DND-41 (cell line): Measurements from ENCODE around the gene PPP1CC.

Experiments
- ATAC-seq: fragments of 200-7000 bp; cut with Tn5 transposase; 3 replicates; pipeline ENCODE4 v1.9.1; 2021; ENCODE audit warnings: low read depth; ENCODE audit not compliant: insufficient read depth
- DNase-seq: peaks from one replicate; pipeline ENCODE4 v3.0.0-alpha.2; 2020
- H2AFZ ChIP-seq: 2 replicates; pipeline ENCODE4 v1.6.0; 2012; ENCODE audit warnings: low read depth, low read length
- H3K27ac ChIP-seq: 2 replicates; pipeline ENCODE4 v1.5.1; 2012; ENCODE audit warnings: low read length, inconsistent platforms
- H3K27me3 ChIP-seq: fragments of 200-600 bp; sonication (generic); 2 replicates; pipeline ENCODE4 v1.6.0; 2012; ENCODE audit warnings: low read length, mild to moderate bottlenecking, inconsistent platforms; ENCODE audit not compliant: insufficient read depth, poor library complexity
- H3K36me3 ChIP-seq: 2 replicates; pipeline ENCODE4 v1.5.1; 2012; ENCODE audit warnings: low read length, inconsistent platforms; ENCODE audit not compliant: insufficient read depth
- H3K4me1 ChIP-seq: 2 replicates; pipeline ENCODE4 v1.5.1; 2012; ENCODE audit warnings: mild to moderate bottlenecking, low read length; ENCODE audit not compliant: insufficient read depth
- H3K4me2 ChIP-seq: 2 replicates; pipeline ENCODE4 v1.6.0; 2012; ENCODE audit warnings: mild to moderate bottlenecking, moderate library complexity, low read length, inconsistent platforms; ENCODE audit not compliant: insufficient read depth
- H3K4me3 ChIP-seq, 2 experiments: fragments of 200-600 bp in 1 of 2; shearing (Covaris generic) in 1 of 2; 2 replicates each; pipeline ENCODE4 v1.5.1; 2012 to 2016; ENCODE audit warnings: inconsistent platforms in 2 of 2, low read length in 2 of 2, mild to moderate bottlenecking in 2 of 2, low read depth in 1 of 2, moderate library complexity in 1 of 2
- H3K79me2 ChIP-seq: 2 replicates; pipeline ENCODE4 v1.6.0; 2012; ENCODE audit warnings: low read length, inconsistent platforms; ENCODE audit not compliant: insufficient read depth
- H3K9ac ChIP-seq: 2 replicates; pipeline ENCODE4 v1.6.0; 2012; ENCODE audit warnings: low read depth, mild to moderate bottlenecking, inconsistent platforms, low read length, moderate library complexity
- H3K9me3 ChIP-seq: 2 replicates; pipeline ENCODE4 v1.5.1; 2012; ENCODE audit warnings: low read length, moderate library complexity, mild to moderate bottlenecking, inconsistent platforms; ENCODE audit not compliant: insufficient read depth, severe bottlenecking
- H4K20me1 ChIP-seq: 2 replicates; pipeline ENCODE4 v1.6.0; 2012; ENCODE audit warnings: low read length; ENCODE audit not compliant: insufficient read depth
- CTCF ChIP-seq: IDR thresholded peaks from 2 replicates; pipeline ENCODE4 v1.5.1; 2012; ENCODE audit warnings: borderline replicate concordance, low read length, moderate library complexity, mild to moderate bottlenecking; ENCODE audit not compliant: poor library complexity, severe bottlenecking; ENCODE audit errors: extremely low read depth
- EZH2 ChIP-seq: IDR thresholded peaks from 3 replicates; pipeline ENCODE4 v1.6.1; 2012; ENCODE audit warnings: borderline replicate concordance, low read depth, mild to moderate bottlenecking, moderate library complexity, low read length, inconsistent platforms; ENCODE audit not compliant: severe bottlenecking

Gene PPP1CC

DNA sequence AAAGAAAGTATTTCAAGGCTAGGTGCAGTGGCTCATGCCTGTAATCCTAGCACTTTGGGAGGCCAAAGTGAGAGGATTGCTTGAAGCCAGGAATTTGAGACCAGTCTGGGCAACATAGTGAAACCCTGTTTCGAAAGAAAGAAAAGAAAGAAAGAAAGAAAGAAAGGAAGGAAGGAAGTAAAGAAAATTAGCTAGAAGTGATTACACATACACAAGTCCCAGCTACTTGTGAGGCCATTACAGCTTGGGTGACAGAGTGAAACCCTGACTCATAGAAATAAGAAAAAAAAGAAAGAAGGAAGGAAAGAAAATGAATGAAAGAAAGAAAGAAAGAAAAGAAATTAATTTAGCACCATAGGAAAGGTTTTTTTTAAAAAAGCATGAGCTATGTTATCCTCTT lies 33.3 kb upstream of the PPP1CC start:
- Histone ChIP-seq H4K20me1 (no peaks in the 10 kb centered on the region), H3K36me3 (no peaks in the 10 kb centered on the region), H3K4me3 (no peak overlapping the region), H3K4me2 (no peak overlapping the region), H3K9ac (no peak overlapping the region), H3K27me3 (no peaks in the 10 kb centered on the region), H3K4me1 (no peaks in the 10 kb centered on the region), H3K79me2 (no peaks in the 10 kb centered on the region), H2AFZ (no peak overlapping the region), H3K27ac (no peak overlapping the region), H3K9me3 (no peaks in the 10 kb centered on the region)
- DNase-seq (no peak), ATAC-seq (no peak)
- TF ChIP-seq CTCF (no peak), EZH2 (no peak)

DNA sequence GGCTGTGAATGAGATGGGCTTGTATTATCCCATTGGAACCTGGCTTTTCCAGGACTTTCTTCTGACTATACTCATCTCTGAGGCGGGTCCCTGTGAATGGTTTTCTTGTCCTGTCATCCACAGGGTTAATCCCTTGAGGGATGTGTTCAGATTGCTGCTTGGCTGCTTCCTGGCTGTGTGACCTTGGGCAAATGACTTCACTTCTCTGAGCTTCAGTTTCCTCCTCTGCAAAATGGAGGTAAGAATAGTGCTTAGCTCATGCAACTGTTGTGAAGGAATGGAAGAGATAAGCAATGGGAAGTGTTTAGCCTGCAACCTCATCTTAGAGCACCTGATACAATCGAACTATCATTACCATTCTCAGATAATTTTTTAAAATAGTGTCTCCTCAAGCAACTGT lies 32.1 kb upstream of the PPP1CC start:
- ATAC-seq (no peak), DNase-seq (no peak)
- no peaks in the 10 kb centered on the region for H4K20me1 ChIP-seq
- H3K36me3 ChIP-seq = no peaks in the 10 kb centered on the region
- no peak overlapping the region for H3K27ac ChIP-seq
- no peaks in the 10 kb centered on the region for H3K9me3 ChIP-seq
- H3K4me2 ChIP-seq = no peak overlapping the region
- H3K4me3 ChIP-seq = no peak overlapping the region
- TF ChIP-seq EZH2 (no peak), CTCF (no peak)
- no peak overlapping the region for H3K9ac ChIP-seq
- no peaks in the 10 kb centered on the region for H3K79me2 ChIP-seq
- H2AFZ ChIP-seq = no peak overlapping the region
- no peaks in the 10 kb centered on the region for H3K4me1 ChIP-seq
- H3K27me3 ChIP-seq = no peaks in the 10 kb centered on the region

DNA sequence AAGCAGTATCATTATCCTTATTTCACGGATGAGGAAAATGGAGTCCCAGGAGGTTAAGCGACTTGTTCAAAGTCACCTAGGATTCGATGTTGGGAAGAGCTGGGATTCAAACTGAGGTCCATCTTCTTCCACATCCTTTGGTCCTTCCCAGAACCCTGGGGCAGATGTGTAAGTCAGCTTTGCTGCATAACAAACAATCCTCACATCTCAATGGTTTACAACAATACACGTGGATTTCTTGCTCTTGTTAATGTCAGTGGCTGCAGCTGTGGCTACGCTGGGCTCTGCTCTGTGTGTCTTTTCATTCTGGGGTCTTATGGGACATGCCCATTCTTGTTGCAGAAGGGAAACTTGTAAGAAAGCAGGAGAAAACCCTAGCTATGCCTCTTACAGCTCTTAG lies 26.3 kb upstream of the PPP1CC start:
- no peaks in the 10 kb centered on the region for H3K79me2 ChIP-seq
- H3K27me3 ChIP-seq = no peaks in the 10 kb centered on the region
- no peak for TF ChIP-seq CTCF
- TF ChIP-seq EZH2 = no peak
- no peak overlapping the region for H3K27ac ChIP-seq
- H3K4me3 ChIP-seq = no peak overlapping the region
- no peak overlapping the region for H3K4me2 ChIP-seq
- no peak overlapping the region for H3K9ac ChIP-seq
- H3K4me1 ChIP-seq = no peaks in the 10 kb centered on the region
- H3K36me3 ChIP-seq = no peaks in the 10 kb centered on the region
- no peak for ATAC-seq
- no peaks in the 10 kb centered on the region for H4K20me1 ChIP-seq
- no peaks in the 10 kb centered on the region for H3K9me3 ChIP-seq
- DNase-seq = no peak
- no peak overlapping the region for H2AFZ ChIP-seq

DNA sequence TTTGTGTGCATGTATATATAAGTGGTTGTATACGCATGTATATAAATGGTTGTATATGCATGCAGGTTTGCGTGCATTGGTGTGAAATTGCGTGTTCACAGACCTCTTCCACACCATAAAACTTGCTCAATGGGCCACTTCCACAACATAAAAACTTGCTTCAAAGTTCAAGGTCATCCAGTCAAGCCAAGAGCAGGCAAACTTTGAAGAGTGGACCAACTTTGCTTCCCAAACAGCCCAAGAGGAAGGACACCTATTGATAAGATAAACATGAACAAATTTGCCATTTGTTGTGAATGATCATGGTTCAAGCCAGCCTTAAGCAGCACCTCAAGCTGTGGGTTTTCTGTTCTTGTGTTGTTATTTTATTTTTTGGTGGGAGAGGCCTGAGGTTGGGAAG lies 25.2 kb upstream of the PPP1CC start:
- Histone ChIP-seq H2AFZ (no peak overlapping the region), H3K9ac (no peak overlapping the region), H3K79me2 (no peaks in the 10 kb centered on the region), H3K4me3 (no peak overlapping the region), H3K4me1 (no peaks in the 10 kb centered on the region), H3K36me3 (no peaks in the 10 kb centered on the region), H3K4me2 (no peak overlapping the region), H3K27me3 (no peaks in the 10 kb centered on the region), H4K20me1 (no peaks in the 10 kb centered on the region), H3K9me3 (no peaks in the 10 kb centered on the region), H3K27ac (no peak overlapping the region)
- ATAC-seq (no peak), DNase-seq (no peak)
- TF ChIP-seq EZH2 (no peak), CTCF (no peak)
